ENCODE measurements around the gene ATP8A2. TPM values are rescaled to one million over a fixed set of nuclear protein-coding genes. Genes with fewer than 3 reads are reported as not detected.

The ATP8A2 gene
- total RNA-seq, 2 donors from 2014 or later: 1.6 to 2.9 TPM

- Histone ChIP-seq H3K27me3 (ENCODE audit: control insufficient read depth, insufficient read depth, low read length, poor library complexity, severe bottlenecking) (no peaks in the 10 kb centered on the region), H3K9me3 (ENCODE audit: control insufficient read depth, low read length) (peaks cover 9% of the 10 kb centered on the region), H3K4me1 (ENCODE audit: control insufficient read depth, insufficient read depth, low read length) (no peaks in the 10 kb centered on the region), H3K36me3 (ENCODE audit: control insufficient read depth, insufficient read depth, low read length) (no peaks in the 10 kb centered on the region), H3K4me3 (ENCODE audit: low read length) (no peak overlapping the region), H3K27ac (ENCODE audit: low read depth, low read length) (no peak overlapping the region), H3K9ac (ENCODE audit: extremely low read depth, low read length, poor library complexity, severe bottlenecking) (no peak overlapping the region)
- peaks cover 4% of the 10 kb centered on the region for H3K4me1 Mint-ChIP-seq
- no peaks in the 10 kb centered on the region for H3K27me3 Mint-ChIP-seq (ENCODE audit: insufficient read depth)
- no peak overlapping the region for H3K27ac Mint-ChIP-seq
- no peak overlapping the region for H3K4me3 Mint-ChIP-seq
- peaks cover 5% of the 10 kb centered on the region for H3K36me3 Mint-ChIP-seq (ENCODE audit: low read depth)
- DNase-seq: no peak
- 89 to 100% methylated on average over 2 to 5 of the region's 5 CpGs for WGBS, 2 experiments (ENCODE audit: insufficient coverage in 1 of 2, insufficient read length in 1 of 2)
- no peak for TF ChIP-seq CTCF (conservative IDR thresholded peaks at IDR 0.05)
- H3K9me3 Mint-ChIP-seq: peaks cover 12% of the 10 kb centered on the region
These were observed 248.1 kb downstream of the ATP8A2 start for GRCh38 chr13:25619897-25620296.

- no peak for TF ChIP-seq CTCF (conservative IDR thresholded peaks at IDR 0.05)
- 87 to 95% methylated on average over 2 of the region's 2 CpGs for WGBS, 2 experiments (ENCODE audit: insufficient coverage in 1 of 2, insufficient read length in 1 of 2)
- peaks cover 13% of the 10 kb centered on the region for H3K9me3 ChIP-seq (ENCODE audit: control insufficient read depth, low read length)
- H3K4me3 Mint-ChIP-seq: no peak overlapping the region
- no peaks in the 10 kb centered on the region for H3K36me3 Mint-ChIP-seq (ENCODE audit: low read depth)
- H3K27me3 ChIP-seq (ENCODE audit: control insufficient read depth, insufficient read depth, low read length, poor library complexity, severe bottlenecking): no peaks in the 10 kb centered on the region
- no peaks in the 10 kb centered on the region for H3K27me3 Mint-ChIP-seq (ENCODE audit: insufficient read depth)
- no peak overlapping the region for H3K9ac ChIP-seq (ENCODE audit: extremely low read depth, low read length, poor library complexity, severe bottlenecking)
- no peaks in the 10 kb centered on the region for H3K36me3 ChIP-seq (ENCODE audit: control insufficient read depth, insufficient read depth, low read length)
- peaks cover 6% of the 10 kb centered on the region for H3K9me3 Mint-ChIP-seq
- no peak for DNase-seq
- no peak overlapping the region for H3K27ac Mint-ChIP-seq
- H3K4me1 Mint-ChIP-seq: peaks cover 4% of the 10 kb centered on the region
- no peaks in the 10 kb centered on the region for H3K4me1 ChIP-seq (ENCODE audit: control insufficient read depth, insufficient read depth, low read length)
- no peak overlapping the region for H3K4me3 ChIP-seq (ENCODE audit: low read length)
- no peak overlapping the region for H3K27ac ChIP-seq (ENCODE audit: low read depth, low read length)
These were observed 253.6 kb downstream of the ATP8A2 start for GRCh38 chr13:25625414-25625813.

GRCh38 chr13:25630329-25630900 is 258.6 kb downstream of the ATP8A2 start:
- Histone ChIP-seq H3K4me3 (ENCODE audit: low read length) (no peak overlapping the region), H3K4me1 (ENCODE audit: control insufficient read depth, insufficient read depth, low read length) (no peaks in the 10 kb centered on the region), H3K9me3 (ENCODE audit: control insufficient read depth, low read length) (peaks cover 10% of the 10 kb centered on the region), H3K27ac (ENCODE audit: low read depth, low read length) (peak overlapping the region; percentile 36), H3K9ac (ENCODE audit: extremely low read depth, low read length, poor library complexity, severe bottlenecking) (no peak overlapping the region), H3K27me3 (ENCODE audit: control insufficient read depth, insufficient read depth, low read length, poor library complexity, severe bottlenecking) (no peaks in the 10 kb centered on the region), H3K36me3 (ENCODE audit: control insufficient read depth, insufficient read depth, low read length) (no peaks in the 10 kb centered on the region)
- no peak for TF ChIP-seq CTCF (conservative IDR thresholded peaks at IDR 0.05)
- Mint-ChIP-seq H3K27me3 (ENCODE audit: insufficient read depth) (no peaks in the 10 kb centered on the region), H3K4me1 (peaks cover 33% of the 10 kb centered on the region), H3K9me3 (peaks cover 6% of the 10 kb centered on the region), H3K36me3 (ENCODE audit: low read depth) (no peaks in the 10 kb centered on the region), H3K27ac (no peak overlapping the region), H3K4me3 (no peak overlapping the region)
- no peak for DNase-seq
- 88 to 100% methylated on average over 4 to 6 of the region's 7 CpGs for WGBS, 2 experiments (ENCODE audit: insufficient coverage in 1 of 2, insufficient read length in 1 of 2)

All from endodermal cell (in vitro differentiated cells).